Central memory CD8-positive, alpha-beta T cell (primary cell): Measurements from ENCODE around the gene LRRC40.

Source experiments
- ATAC-seq: fragments of 150-1000 bp; cut with Tn5 transposase; replicated peaks from 2 replicates; pipeline ENCODE4 v1.10.0; 2022; ENCODE audit warnings: mild to moderate bottlenecking, moderate FRiP score, moderate number of reproducible peaks; ENCODE audit not compliant: poor library complexity, severe bottlenecking; ENCODE audit errors: extremely low read depth
- DNase-seq, 2 donors: peaks; one replicate each; pipeline ENCODE4 v3.0.0; 2021; ENCODE audit warnings: low spot score in 2 of 2
- H3K27ac Mint-ChIP-seq: one replicate; pipeline ENCODE4 v1.8.0; 2022; ENCODE audit warnings: low read depth, mild to moderate bottlenecking, moderate library complexity, mixed read lengths
- H3K27me3 Mint-ChIP-seq: one replicate; pipeline ENCODE4 v1.8.0; 2022; ENCODE audit warnings: mixed read lengths
- H3K36me3 Mint-ChIP-seq: one replicate; pipeline ENCODE4 v1.8.0; 2022; ENCODE audit warnings: mild to moderate bottlenecking, moderate library complexity, mixed read lengths; ENCODE audit not compliant: insufficient read depth
- H3K4me1 Mint-ChIP-seq: one replicate; pipeline ENCODE4 v1.8.0; 2022; ENCODE audit warnings: mixed read lengths
- H3K4me3 Mint-ChIP-seq: one replicate; pipeline ENCODE4 v1.8.0; 2022; ENCODE audit warnings: mild to moderate bottlenecking, moderate library complexity, mixed read lengths
- H3K9me3 Mint-ChIP-seq: one replicate; pipeline ENCODE4 v1.8.0; 2022; ENCODE audit warnings: mixed read lengths

The LRRC40 gene

DNA sequence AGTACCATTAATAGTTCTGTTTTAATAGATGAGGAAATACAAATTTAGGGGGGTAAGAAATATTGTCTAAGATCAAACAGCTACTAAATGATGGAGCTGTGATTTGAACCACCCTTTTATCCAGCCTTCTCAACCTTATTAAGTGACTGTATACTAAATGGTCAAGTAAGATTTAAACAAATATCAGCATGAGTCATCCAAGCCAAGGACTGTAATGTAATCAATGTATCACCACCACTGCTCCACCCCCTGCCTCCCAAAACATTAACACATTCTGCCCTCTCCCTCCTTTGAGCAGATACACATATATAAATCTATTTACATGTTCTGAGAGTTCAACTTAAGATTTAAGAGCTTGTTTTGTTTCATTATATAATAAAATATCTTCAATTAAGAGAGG, 58.9 kb downstream of the LRRC40 start:
- H3K4me3 Mint-ChIP-seq, result no peak overlapping the region
- peaks cover 20% of the 10 kb centered on the region for H3K36me3 Mint-ChIP-seq
- no peak for DNase-seq
- ATAC-seq, result no peak
- no peak overlapping the region for H3K27ac Mint-ChIP-seq
- no peaks in the 10 kb centered on the region for H3K9me3 Mint-ChIP-seq
- no peaks in the 10 kb centered on the region for H3K27me3 Mint-ChIP-seq
- no peaks in the 10 kb centered on the region for H3K4me1 Mint-ChIP-seq

DNA sequence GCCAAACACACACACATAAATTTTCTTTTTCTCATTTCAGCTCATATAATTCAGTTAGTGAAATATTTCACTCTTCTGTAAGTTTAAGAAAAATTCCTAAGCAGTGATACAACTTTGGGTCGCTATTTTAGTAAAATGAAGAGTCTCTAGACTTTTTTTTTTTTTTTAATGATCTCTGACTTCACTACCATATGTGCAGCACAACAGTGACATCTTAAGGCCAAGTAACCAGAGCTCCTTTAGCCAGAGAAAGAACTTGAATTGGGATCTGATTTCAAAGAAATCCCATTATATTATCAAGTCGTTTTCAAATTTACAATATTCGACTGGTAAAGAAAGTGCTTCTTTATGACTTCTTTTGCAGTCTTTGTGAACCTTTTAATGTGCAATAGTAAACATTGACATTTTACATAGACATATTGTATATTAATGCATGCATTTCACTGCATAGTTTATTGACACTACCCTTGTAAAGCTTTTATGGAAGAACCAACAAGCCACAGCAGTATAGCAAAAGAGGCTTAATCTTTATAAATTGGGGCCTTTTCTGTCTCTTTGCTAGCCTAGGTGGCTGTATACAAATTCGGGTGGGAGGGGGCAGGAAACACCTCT, 62.2 kb downstream of the LRRC40 start:
- Mint-ChIP-seq H3K4me3 (no peak overlapping the region), H3K9me3 (no peaks in the 10 kb centered on the region), H3K27me3 (no peaks in the 10 kb centered on the region), H3K27ac (no peak overlapping the region), H3K4me1 (no peaks in the 10 kb centered on the region), H3K36me3 (peaks cover 15% of the 10 kb centered on the region)
- DNase-seq (no peak), ATAC-seq (no peak)

DNA sequence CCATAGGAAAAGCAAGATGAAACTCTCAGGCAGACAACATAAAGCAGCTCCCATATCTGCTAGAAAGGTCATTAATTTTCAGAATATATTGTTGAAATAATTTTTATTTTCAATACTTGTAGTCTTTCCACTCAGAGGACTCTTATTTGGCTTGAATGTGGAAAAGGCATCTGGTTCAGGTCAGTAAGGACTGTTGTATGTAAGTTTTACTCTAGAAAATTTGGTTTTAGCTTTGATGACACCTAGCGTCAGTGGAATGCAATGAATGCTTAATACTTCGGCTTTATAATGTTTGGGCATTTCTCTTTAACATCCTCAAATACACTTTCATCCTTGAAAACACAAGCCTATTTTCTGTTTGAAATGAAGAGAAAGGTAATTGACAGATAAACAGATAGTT, 63.3 kb downstream of the LRRC40 start:
- no peak overlapping the region for H3K4me3 Mint-ChIP-seq
- no peak for DNase-seq
- H3K36me3 Mint-ChIP-seq, result peaks cover 6% of the 10 kb centered on the region
- H3K4me1 Mint-ChIP-seq, result no peaks in the 10 kb centered on the region
- H3K9me3 Mint-ChIP-seq, result no peaks in the 10 kb centered on the region
- no peak overlapping the region for H3K27ac Mint-ChIP-seq
- no peaks in the 10 kb centered on the region for H3K27me3 Mint-ChIP-seq
- no peak for ATAC-seq

DNA sequence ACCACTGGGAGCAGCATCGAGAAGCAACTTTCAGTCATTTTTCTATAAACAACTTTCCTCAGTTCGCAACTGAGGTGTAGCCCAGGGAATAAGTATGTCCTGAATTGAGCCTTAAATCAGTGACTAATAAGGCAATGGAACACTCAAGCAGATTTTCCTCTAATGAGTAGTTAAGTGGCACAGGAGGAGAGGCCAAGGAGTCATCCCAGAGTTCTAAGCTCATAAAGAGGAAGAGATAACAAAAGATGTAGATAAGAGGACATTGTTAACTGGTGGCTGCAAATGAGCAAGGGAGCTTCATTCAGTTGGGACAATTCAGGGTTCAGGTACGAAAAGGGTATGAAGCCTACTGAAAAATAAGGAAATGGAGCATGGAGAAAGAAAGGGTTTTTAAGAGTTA, 64.5 kb downstream of the LRRC40 start:
- Mint-ChIP-seq H3K9me3 (no peaks in the 10 kb centered on the region), H3K4me1 (no peaks in the 10 kb centered on the region), H3K27ac (no peak overlapping the region), H3K4me3 (no peak overlapping the region), H3K27me3 (no peaks in the 10 kb centered on the region), H3K36me3 (peaks cover 4% of the 10 kb centered on the region)
- ATAC-seq (no peak), DNase-seq (no peak)

GRCh38 chr1:70140343-70140742, 65.0 kb downstream of the LRRC40 start:
- H3K4me3 Mint-ChIP-seq, result no peak overlapping the region
- peaks cover 4% of the 10 kb centered on the region for H3K36me3 Mint-ChIP-seq
- H3K4me1 Mint-ChIP-seq, result no peaks in the 10 kb centered on the region
- H3K9me3 Mint-ChIP-seq, result no peaks in the 10 kb centered on the region
- H3K27me3 Mint-ChIP-seq, result peaks cover 4% of the 10 kb centered on the region
- ATAC-seq, result no peak
- DNase-seq, result no peak
- H3K27ac Mint-ChIP-seq, result no peak overlapping the region

DNA sequence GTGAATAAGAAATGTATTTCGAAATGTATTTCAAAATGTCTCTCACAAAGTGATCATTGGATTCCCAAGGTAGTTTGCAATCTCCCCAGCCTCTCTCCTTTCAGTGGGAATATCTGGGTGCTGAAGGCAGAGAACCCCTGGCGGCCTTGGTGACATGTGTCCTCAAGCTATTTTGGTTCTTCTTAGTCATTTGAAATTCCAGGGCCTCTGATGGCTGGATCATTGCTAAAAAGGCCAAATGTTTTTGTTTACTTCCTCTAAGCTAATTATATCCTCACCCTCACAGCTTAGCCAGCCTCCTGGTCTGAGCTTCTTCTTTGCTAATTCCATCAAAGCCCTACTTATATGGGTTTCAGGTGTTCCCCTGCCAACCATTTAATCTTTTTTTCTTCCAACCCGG, 71.2 kb downstream of the LRRC40 start:
- DNase-seq (no peak), ATAC-seq (no peak)
- peaks cover 18% of the 10 kb centered on the region for H3K27me3 Mint-ChIP-seq
- no peak overlapping the region for H3K4me3 Mint-ChIP-seq
- H3K27ac Mint-ChIP-seq, result no peak overlapping the region
- H3K4me1 Mint-ChIP-seq, result no peaks in the 10 kb centered on the region
- H3K36me3 Mint-ChIP-seq, result no peaks in the 10 kb centered on the region
- H3K9me3 Mint-ChIP-seq, result no peaks in the 10 kb centered on the region

- Mint-ChIP-seq H3K9me3 (no peaks in the 10 kb centered on the region), H3K36me3 (no peaks in the 10 kb centered on the region), H3K27me3 (peaks cover 26% of the 10 kb centered on the region), H3K27ac (no peak overlapping the region), H3K4me1 (no peaks in the 10 kb centered on the region), H3K4me3 (no peak overlapping the region)
- no peak for DNase-seq
- ATAC-seq, result no peak
Observed at GRCh38 chr1:70117046-70117445, 88.3 kb downstream of the LRRC40 start.

GRCh38 chr1:70115315-70115714, 90.1 kb downstream of the LRRC40 start:
- Mint-ChIP-seq H3K4me1 (no peaks in the 10 kb centered on the region), H3K9me3 (no peaks in the 10 kb centered on the region), H3K36me3 (no peaks in the 10 kb centered on the region), H3K4me3 (no peak overlapping the region), H3K27me3 (peaks cover 33% of the 10 kb centered on the region), H3K27ac (no peak overlapping the region)
- no peak for DNase-seq
- ATAC-seq, result no peak

GRCh38 chr1:70112838-70113237, 92.5 kb downstream of the LRRC40 start:
- Mint-ChIP-seq H3K4me3 (no peak overlapping the region), H3K27me3 (peaks cover 37% of the 10 kb centered on the region), H3K36me3 (no peaks in the 10 kb centered on the region), H3K4me1 (no peaks in the 10 kb centered on the region), H3K27ac (no peak overlapping the region), H3K9me3 (no peaks in the 10 kb centered on the region)
- ATAC-seq (no peak), DNase-seq (no peak)

DNA sequence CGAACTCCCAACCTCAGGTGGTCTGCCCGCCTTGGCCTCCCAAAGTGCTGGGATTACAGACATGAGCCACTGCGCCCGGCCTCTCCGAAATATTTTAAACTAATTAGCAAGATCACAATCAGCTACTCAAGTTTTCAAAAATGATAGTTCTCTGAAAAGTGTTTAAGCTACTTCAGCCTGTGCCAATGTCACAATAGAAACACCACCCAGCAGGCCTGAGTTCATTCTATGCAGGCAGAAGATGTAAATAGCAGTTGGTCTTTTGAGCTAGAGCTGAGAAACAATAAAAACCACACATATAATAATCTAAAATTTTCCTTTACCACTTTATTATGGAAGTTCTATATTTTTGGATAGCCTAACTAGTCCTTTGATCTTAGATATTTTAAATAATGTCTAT, 96.1 kb downstream of the LRRC40 start:
- no peak overlapping the region for H3K27ac Mint-ChIP-seq
- DNase-seq, result no peak
- no peaks in the 10 kb centered on the region for H3K36me3 Mint-ChIP-seq
- no peaks in the 10 kb centered on the region for H3K9me3 Mint-ChIP-seq
- peaks cover 37% of the 10 kb centered on the region for H3K27me3 Mint-ChIP-seq
- no peak overlapping the region for H3K4me3 Mint-ChIP-seq
- no peaks in the 10 kb centered on the region for H3K4me1 Mint-ChIP-seq
- ATAC-seq, result no peak

DNA sequence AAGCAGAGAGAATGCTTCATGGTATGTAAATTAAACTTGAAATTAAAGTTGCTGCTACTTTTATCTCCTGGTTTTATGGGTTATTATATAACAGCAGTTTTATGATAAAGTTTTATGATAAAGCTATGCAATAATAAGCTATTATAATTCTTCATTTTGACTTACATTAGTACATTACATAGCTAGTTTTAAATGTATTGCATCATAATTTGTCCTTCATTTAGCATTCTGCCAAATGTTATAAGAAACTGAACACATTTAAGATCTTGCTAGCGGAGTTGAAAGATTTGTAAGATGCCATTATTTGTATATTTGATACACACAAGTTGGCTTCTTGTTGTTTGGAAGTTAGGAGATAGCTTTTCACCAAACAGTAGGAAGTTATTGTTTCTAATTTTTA, 101.6 kb downstream of the LRRC40 start:
- no peak overlapping the region for H3K27ac Mint-ChIP-seq
- DNase-seq (no peak), ATAC-seq (no peak)
- H3K4me1 Mint-ChIP-seq, result no peaks in the 10 kb centered on the region
- H3K36me3 Mint-ChIP-seq, result no peaks in the 10 kb centered on the region
- peaks cover 7% of the 10 kb centered on the region for H3K27me3 Mint-ChIP-seq
- H3K9me3 Mint-ChIP-seq, result no peaks in the 10 kb centered on the region
- no peak overlapping the region for H3K4me3 Mint-ChIP-seq

GRCh38 chr1:70101774-70102173, 103.6 kb downstream of the LRRC40 start:
- H3K9me3 Mint-ChIP-seq, result no peaks in the 10 kb centered on the region
- DNase-seq (no peak), ATAC-seq (no peak)
- H3K4me1 Mint-ChIP-seq, result no peaks in the 10 kb centered on the region
- no peaks in the 10 kb centered on the region for H3K27me3 Mint-ChIP-seq
- H3K27ac Mint-ChIP-seq, result no peak overlapping the region
- H3K4me3 Mint-ChIP-seq, result no peak overlapping the region
- no peaks in the 10 kb centered on the region for H3K36me3 Mint-ChIP-seq

DNA sequence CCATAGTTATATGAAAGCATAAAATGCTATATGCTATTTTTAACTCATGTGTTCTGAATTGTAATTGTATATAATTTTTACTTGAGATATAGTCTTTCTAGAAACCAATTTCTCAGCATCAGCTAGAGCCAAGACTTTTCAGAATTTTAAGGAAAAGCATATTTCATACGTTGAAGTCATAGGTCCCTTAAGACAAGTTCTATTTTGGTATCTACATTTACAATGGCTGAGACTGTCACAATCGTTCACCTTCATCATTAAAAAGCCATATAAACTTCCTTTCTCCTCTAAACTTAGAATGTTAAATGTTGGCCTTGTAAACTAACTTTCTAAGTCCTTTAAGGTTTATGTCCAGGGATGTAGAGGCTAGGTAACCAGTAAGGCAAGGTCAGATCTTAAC, 104.1 kb downstream of the LRRC40 start:
- no peaks in the 10 kb centered on the region for H3K36me3 Mint-ChIP-seq
- DNase-seq (no peak), ATAC-seq (no peak)
- no peaks in the 10 kb centered on the region for H3K9me3 Mint-ChIP-seq
- no peaks in the 10 kb centered on the region for H3K27me3 Mint-ChIP-seq
- H3K27ac Mint-ChIP-seq, result no peak overlapping the region
- H3K4me1 Mint-ChIP-seq, result no peaks in the 10 kb centered on the region
- no peak overlapping the region for H3K4me3 Mint-ChIP-seq
